Transverse colon (tissue), 4 donors: ENCODE data around the gene TET3. TPM values are rescaled to one million over a fixed set of nuclear protein-coding genes. Genes with fewer than 3 reads are reported as not detected.

ENCODE experiments used
- DNase-seq: peaks from one replicate; pipeline ENCODE4 v3.0.0-alpha.2; 2019
- H3K27ac ChIP-seq, 4 donors: fragments of 200-600 bp; sonication (generic); 2 replicates each; pipeline ENCODE4 v1.5.1; 2016 to 2018; ENCODE audit warnings: inconsistent platforms in 4 of 4
- H3K27me3 ChIP-seq: fragments of 200-600 bp; sonication (generic); 2 replicates; pipeline ENCODE4 v1.5.1; 2017; ENCODE audit warnings: inconsistent platforms
- H3K36me3 ChIP-seq, 4 donors: fragments of 200-600 bp; sonication (generic); 2 replicates each; pipeline ENCODE4 v1.5.1; 2017 to 2019; ENCODE audit warnings: inconsistent platforms in 4 of 4
- H3K4me1 ChIP-seq, 4 donors: fragments of 200-600 bp; sonication (generic); 2 replicates each; pipeline ENCODE4 v1.5.1; 2017 to 2020; ENCODE audit warnings: inconsistent platforms in 4 of 4
- H3K4me3 ChIP-seq, 4 donors: fragments of 200-600 bp; sonication (generic); 1 replicate in 1 of 4; 2 replicates in 3 of 4; pipeline versions ENCODE4 v1.5.1 to v1.6.1; 2017 to 2019; ENCODE audit warnings: inconsistent platforms in 4 of 4
- H3K9me3 ChIP-seq, 2 donors: fragments of 200-600 bp; sonication (generic); 2 replicates each; pipeline ENCODE4 v1.5.1; 2017 to 2019; ENCODE audit warnings: inconsistent platforms in 2 of 2
- CTCF ChIP-seq, 5 experiments: fragments of 200-600 bp in 3 of 5; fragments of 450-650 bp in 2 of 5; sonication (generic) in 3 of 5; IDR thresholded peaks; 1 replicate in 2 of 5; 2 replicates in 3 of 5; pipeline ENCODE4 v1.5.1; 2016 to 2017; ENCODE audit warnings: antibody characterized with exemption in 5 of 5, inconsistent platforms in 3 of 5, mild to moderate bottlenecking in 2 of 5, moderate library complexity in 1 of 5
- EP300 ChIP-seq: sonication (generic); formaldehyde crosslinking; IDR thresholded peaks from one replicate; pipeline ENCODE4 v1.6.1; 2017; ENCODE audit warnings: antibody characterized with exemption, low read depth
- POLR2A ChIP-seq: fragments of 450-650 bp; IDR thresholded peaks from one replicate; pipeline ENCODE4 v1.6.1; 2016; ENCODE audit warnings: antibody characterized with exemption, mild to moderate bottlenecking, moderate library complexity
- POLR2AphosphoS5 ChIP-seq, 3 donors: sonication (generic); formaldehyde crosslinking; IDR thresholded peaks; one replicate each; pipeline ENCODE4 v1.6.1; 2016; ENCODE audit warnings: antibody characterized with exemption in 3 of 3
- WGBS, 2 donors: methylation state at CpG; one replicate each; pipeline ENCODE4 v1.1.5; 2018; ENCODE audit warnings: low coverage in 1 of 2; 5-methylcytosine and 5-hydroxymethylcytosine counted together
- in situ Hi-C, 4 donors: fragments of 200-750 bp; cut with MboI; loops; one replicate each; pipeline versions ENCODE4 v1.15.0 to v1.15.1; 2017; ENCODE audit warnings: low sequenced_read_pairs in 3 of 4, low pct_ligation_motif_present in 1 of 4, low pct_unique_long_range_greater_than_20kb in 1 of 4
- intact Hi-C: fragments of 100-400 bp; cut with DNase I; formaldehyde crosslinking; loops from one replicate; pipeline ENCODE4 v1.15.1; 2023; ENCODE audit warnings: low total_unique reads
- total RNA-seq, 4 donors: library from RNA; depleted of rRNA; stranded (reverse); fragments of >200 nt; gene quantifications; one replicate each; pipeline ENCODE4 v1.1.0, GENCODE V29; 2016

The TET3 gene
- total RNA-seq, 4 donors from 2014 or later: 20.2 to 26.9 (median 22.5) TPM

DNA sequence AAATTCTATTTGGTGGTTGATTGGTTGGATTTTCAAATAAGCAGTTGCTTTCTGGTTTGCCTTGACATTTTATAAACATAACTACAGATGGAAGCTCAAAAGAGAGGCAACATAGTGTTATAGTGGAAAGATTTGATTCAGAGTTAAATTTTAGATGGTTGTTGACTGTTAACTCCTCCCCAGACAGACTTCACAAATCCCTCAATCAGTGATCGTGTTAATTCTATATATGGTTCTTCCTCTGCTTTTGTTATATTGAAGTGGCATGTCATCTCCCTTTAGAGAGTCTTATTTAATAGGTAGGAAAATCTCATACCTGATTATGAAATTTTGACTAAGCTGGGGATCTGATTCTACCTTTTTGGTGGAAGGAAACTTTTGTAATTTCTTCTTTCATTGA lies 38.5 kb upstream of the TET3 start:
- 71 to 78% methylated on average over 1 of the region's 1 CpG for WGBS, 2 donors
- peaks cover 0 to 11% (median 0%) of the 10 kb centered on the region in 4 donors for H3K4me1 ChIP-seq
- no peak overlapping the region for H3K27ac ChIP-seq
- no peaks in the 10 kb centered on the region for H3K27me3 ChIP-seq
- TF ChIP-seq POLR2A: no peak
- TF ChIP-seq POLR2AphosphoS5 (IDR thresholded peaks at IDR 0.05): no peak
- no peak for TF ChIP-seq EP300
- peaks cover 0 to 37% (median 17%) of the 10 kb centered on the region in 4 donors for H3K36me3 ChIP-seq
- in situ Hi-C loops: no loop called here
- H3K4me3 ChIP-seq: no peak overlapping the region
- DNase-seq: no peak
- intact Hi-C loops: no loop called here
- no peaks in the 10 kb centered on the region for H3K9me3 ChIP-seq

DNA sequence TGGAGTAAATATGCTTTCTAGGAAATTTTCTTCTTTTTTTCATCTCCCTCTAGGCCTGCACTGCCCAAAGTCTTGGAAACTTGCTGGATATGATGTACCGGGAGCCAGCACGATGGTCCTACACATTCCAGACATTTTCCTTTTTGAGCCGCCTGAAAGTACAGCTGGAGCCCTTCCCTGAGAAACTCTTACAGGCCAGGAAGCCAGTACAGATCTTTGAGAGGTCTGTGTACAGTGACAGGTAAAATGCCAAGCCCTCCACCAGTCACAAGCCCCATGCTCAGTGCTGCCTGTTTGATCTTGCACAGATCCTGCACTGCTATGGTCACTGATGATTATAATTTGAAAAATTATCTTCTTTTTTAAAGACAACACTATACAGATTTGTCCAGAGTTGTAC lies 38.0 kb upstream of the TET3 start:
- in situ Hi-C loops (no loop called here), intact Hi-C loops (no loop called here)
- Histone ChIP-seq H3K27me3 (no peaks in the 10 kb centered on the region), H3K9me3 (no peaks in the 10 kb centered on the region), H3K4me1 (peaks cover 0 to 11% (median 0%) of the 10 kb centered on the region in 4 donors), H3K27ac (no peak overlapping the region), H3K36me3 (peaks cover 0 to 41% (median 20%) of the 10 kb centered on the region in 4 donors), H3K4me3 (no peak overlapping the region)
- no peak for DNase-seq
- WGBS, 2 donors: 82% methylated on average over 3 of the region's 3 CpGs; no CpG with 5 or more reads in 1 of the 2 donors
- no peak for TF ChIP-seq POLR2AphosphoS5 (IDR thresholded peaks at IDR 0.05)

GRCh38 chr2:73947412-73948018 lies 37.2 kb upstream of the TET3 start:
- H3K4me1 ChIP-seq: peaks cover 0 to 11% (median 0%) of the 10 kb centered on the region in 4 donors
- H3K27me3 ChIP-seq: no peaks in the 10 kb centered on the region
- DNase-seq: no peak
- WGBS, 2 donors: 89 to 90% methylated on average over 2 to 5 of the region's 5 CpGs
- no peak overlapping the region for H3K4me3 ChIP-seq
- no peaks in the 10 kb centered on the region for H3K9me3 ChIP-seq
- TF ChIP-seq EP300 (no peak), POLR2AphosphoS5 (IDR thresholded peaks at IDR 0.05) (no peak), CTCF (IDR thresholded peaks at IDR 0.05) (no peak), POLR2A (no peak)
- peaks cover 0 to 47% (median 20%) of the 10 kb centered on the region in 4 donors for H3K36me3 ChIP-seq
- in situ Hi-C loops (no loop called here), intact Hi-C loops (no loop called here)
- H3K27ac ChIP-seq: no peak overlapping the region

DNA sequence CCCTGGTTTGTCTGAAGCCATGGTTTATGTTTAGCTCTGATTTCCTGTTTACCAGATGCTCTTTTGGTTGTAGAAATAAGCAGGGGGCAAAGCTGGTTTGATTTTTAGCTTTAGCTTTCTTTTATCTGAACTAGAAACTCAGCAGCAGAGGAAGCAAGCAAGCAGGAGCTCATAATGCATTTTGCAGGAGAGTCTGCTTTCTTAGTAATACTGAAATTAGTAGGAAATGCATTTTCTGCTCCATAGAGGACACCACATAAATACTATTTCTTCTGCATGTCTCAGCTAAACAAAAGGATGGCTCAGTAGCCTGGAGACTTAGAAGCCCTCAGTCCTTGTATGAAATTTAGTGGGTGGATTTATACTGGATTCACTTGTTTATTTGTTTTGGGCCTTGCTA lies 34.9 kb upstream of the TET3 start:
- no peak for DNase-seq
- intact Hi-C loops: no loop called here
- H3K36me3 ChIP-seq: peaks cover 0 to 45% (median 20%) of the 10 kb centered on the region in 4 donors
- H3K4me1 ChIP-seq: peaks cover 0 to 11% (median 0%) of the 10 kb centered on the region in 4 donors
- TF ChIP-seq POLR2A: no peak
- no peak for TF ChIP-seq POLR2AphosphoS5 (IDR thresholded peaks at IDR 0.05)
- TF ChIP-seq EP300: no peak
- no peak for TF ChIP-seq CTCF (IDR thresholded peaks at IDR 0.05)
- no peak overlapping the region for H3K27ac ChIP-seq
- in situ Hi-C loops: no loop called here
- no peaks in the 10 kb centered on the region for H3K9me3 ChIP-seq
- no peak overlapping the region for H3K4me3 ChIP-seq
- no peaks in the 10 kb centered on the region for H3K27me3 ChIP-seq

DNA sequence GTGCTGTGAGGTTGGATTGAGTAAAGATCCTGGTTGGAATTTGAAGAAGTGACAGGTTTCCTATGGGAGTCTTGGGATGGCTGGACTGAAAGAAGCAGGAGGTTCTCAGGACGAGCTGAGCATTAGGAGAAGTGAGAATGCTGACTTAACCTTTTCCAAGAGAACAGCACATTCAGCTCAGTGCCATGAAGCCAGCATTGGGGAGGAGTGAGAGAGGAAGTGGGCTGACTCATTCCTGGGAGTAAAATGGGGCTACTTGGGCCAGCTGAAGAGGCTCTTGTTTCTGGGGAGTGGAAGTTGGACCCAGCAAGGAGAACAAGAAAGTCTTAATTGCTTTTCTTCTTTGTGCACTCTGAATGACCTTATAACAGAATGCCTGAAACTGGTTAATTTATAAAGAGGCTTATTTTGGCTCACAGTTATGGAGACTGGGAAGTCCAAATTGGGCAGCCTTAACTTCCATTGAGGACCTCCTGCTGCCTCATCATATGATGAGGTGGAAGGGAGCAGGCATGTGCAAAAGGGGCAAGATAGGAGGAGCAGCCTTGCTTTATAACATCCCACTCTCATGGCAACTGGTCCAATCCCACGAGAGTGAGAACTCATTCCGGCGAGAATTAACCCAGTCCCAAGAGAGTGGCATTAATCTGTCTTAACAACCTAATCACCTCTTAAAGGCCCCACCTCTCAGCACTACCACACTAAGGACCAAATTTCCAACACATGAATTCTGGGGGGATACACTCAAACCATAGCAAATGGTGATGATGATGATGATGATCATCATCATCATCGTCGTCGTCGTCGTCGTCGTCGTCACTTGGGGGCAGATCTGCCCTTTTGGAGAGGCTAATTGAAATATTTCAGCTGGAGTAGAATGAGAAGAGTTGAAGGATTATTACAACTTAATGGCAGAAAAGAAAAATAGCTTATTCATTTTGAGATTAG lies 31.9 kb upstream of the TET3 start:
- DNase-seq: no peak
- no peak for TF ChIP-seq CTCF (IDR thresholded peaks at IDR 0.05)
- no peak for TF ChIP-seq EP300
- Histone ChIP-seq H3K27me3 (no peaks in the 10 kb centered on the region), H3K36me3 (peaks cover 0 to 34% (median 15%) of the 10 kb centered on the region in 4 donors), H3K9me3 (no peaks in the 10 kb centered on the region), H3K4me1 (peaks cover 0 to 8% (median 0%) of the 10 kb centered on the region in 4 donors), H3K27ac (no peak overlapping the region), H3K4me3 (no peak overlapping the region)
- WGBS, 2 donors: 51 to 66% methylated on average over 8 to 12 of the region's 12 CpGs
- in situ Hi-C loops (no loop called here), intact Hi-C loops (no loop called here)
